Suprapubic skin (tissue), 4 donors: ENCODE data around the gene GALNT2. TPM values are rescaled to one million over a fixed set of nuclear protein-coding genes. Genes with fewer than 3 reads are reported as not detected.

Source experiments
- DNase-seq, 2 donors: peaks; one replicate each; pipeline ENCODE4 v3.0.0-alpha.2; 2019; ENCODE audit warnings: low spot score in 2 of 2
- H3K27ac ChIP-seq: fragments of 200-600 bp; sonication (generic); one replicate; pipeline ENCODE4 v1.5.1; 2019
- H3K27me3 ChIP-seq: fragments of 200-600 bp; sonication (generic); one replicate; pipeline ENCODE4 v1.5.1; 2019
- H3K36me3 ChIP-seq: fragments of 200-600 bp; sonication (generic); one replicate; pipeline ENCODE4 v1.5.1; 2019
- H3K4me1 ChIP-seq: fragments of 200-600 bp; sonication (generic); one replicate; pipeline ENCODE4 v1.5.1; 2019
- H3K4me3 ChIP-seq: fragments of 200-600 bp; sonication (generic); one replicate; pipeline ENCODE4 v1.5.1; 2019; ENCODE audit warnings: mild to moderate bottlenecking
- H3K9me3 ChIP-seq: fragments of 200-600 bp; sonication (generic); one replicate; pipeline ENCODE4 v1.5.1; 2019
- CTCF ChIP-seq, 2 donors: fragments of 200-600 bp in 1 of 2; fragments of 450-650 bp in 1 of 2; sonication (generic) in 1 of 2; IDR thresholded peaks; one replicate each; pipeline ENCODE4 v1.5.1; 2016 to 2019; ENCODE audit warnings: antibody characterized with exemption in 2 of 2, mild to moderate bottlenecking in 1 of 2, moderate library complexity in 1 of 2
- EP300 ChIP-seq: sonication (generic); formaldehyde crosslinking; IDR thresholded peaks from one replicate; pipeline ENCODE4 v1.6.1; 2017; ENCODE audit warnings: antibody characterized with exemption
- POLR2A ChIP-seq, 2 donors: fragments of 450-650 bp; IDR thresholded peaks; one replicate each; pipeline ENCODE4 v1.6.1; 2017; ENCODE audit warnings: antibody characterized with exemption in 2 of 2, mild to moderate bottlenecking in 2 of 2, moderate library complexity in 2 of 2
- POLR2AphosphoS5 ChIP-seq, 3 donors: sonication (generic); formaldehyde crosslinking; IDR thresholded peaks; one replicate each; pipeline ENCODE4 v1.6.1; 2017; ENCODE audit warnings: antibody characterized with exemption in 3 of 3
- WGBS: methylation state at CpG from one replicate; pipeline ENCODE4 v1.1.5; 2018; 5-methylcytosine and 5-hydroxymethylcytosine counted together
- total RNA-seq, 4 donors: library from RNA; depleted of rRNA; stranded (reverse); fragments of >200 nt; gene quantifications; one replicate each; pipeline ENCODE4 v1.1.0, GENCODE V29; 2016

The GALNT2 gene
- total RNA-seq, 4 donors from 2014 or later = 24.1 to 40.2 (median 36.4) TPM

DNA sequence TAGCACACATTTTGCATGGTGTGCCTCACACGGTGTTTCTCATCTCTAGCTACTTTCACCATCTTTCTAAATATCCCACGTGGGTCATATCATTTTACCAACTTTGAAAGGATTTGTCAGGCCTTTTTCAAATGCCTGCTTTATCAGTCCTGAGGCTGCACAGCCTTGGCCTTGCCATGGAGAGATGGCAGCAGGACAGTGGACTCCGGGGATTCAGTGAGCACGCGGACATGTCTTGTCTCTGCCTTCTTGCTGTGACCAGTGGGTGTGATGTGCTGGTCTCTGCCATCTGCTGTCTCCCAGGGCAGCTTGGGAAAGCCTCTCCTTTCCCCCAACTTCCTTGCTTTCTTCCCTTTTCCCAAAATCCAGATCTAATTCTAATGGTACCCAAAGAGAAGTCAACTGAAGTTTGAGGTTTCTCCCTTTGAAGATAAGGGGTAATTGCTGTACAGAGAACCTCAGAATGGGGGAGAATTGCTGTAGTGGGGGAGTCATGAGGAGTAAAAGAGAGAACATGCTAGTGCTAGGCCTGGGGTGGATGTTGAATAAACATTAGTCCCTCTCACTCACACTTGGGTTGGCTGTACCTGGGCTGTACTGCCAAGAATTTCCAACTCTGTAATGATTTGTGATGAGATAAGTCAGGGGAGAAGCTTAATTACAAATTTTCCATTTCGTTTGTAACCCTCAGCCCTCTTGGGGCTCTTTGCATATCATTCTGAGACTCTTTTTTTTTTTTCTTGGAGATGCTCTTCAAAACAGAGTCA is 99.5 kb downstream of the GALNT2 start:
- peaks cover 4% of the 10 kb centered on the region for H3K4me1 ChIP-seq
- WGBS = 86% methylated on average over 6 of the region's 6 CpGs

DNA sequence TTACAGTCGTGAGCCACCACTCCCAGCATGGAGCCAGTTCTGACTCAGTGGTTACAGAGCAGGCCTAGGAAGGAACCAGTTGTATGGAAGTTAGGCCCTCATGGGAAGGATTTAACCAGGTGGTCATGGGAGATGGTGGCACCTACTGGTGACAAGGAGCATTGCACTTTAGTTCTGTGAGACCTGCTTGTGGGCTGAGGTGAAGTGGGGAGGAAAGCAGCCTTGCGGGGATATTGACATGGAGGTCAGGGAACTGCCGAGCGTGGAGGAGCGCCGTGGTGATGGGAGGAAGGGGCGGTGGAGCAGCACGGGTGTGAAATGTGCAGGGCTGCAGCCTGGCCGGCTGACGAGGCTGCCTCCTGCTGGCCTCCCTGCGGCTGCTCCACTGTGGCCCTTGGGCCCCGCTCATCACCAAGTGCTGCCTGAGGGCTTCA is 100.4 kb downstream of the GALNT2 start:
- no peak overlapping the region for H3K27ac ChIP-seq
- H3K36me3 ChIP-seq = no peaks in the 10 kb centered on the region
- no peak for TF ChIP-seq EP300
- peak in 1 of 2 donors; percentile 47 for TF ChIP-seq CTCF (IDR thresholded peaks at IDR 0.05)
- TF ChIP-seq POLR2A (IDR thresholded peaks at IDR 0.05) = no peak
- no peaks in the 10 kb centered on the region for H3K27me3 ChIP-seq
- no peak overlapping the region for H3K4me3 ChIP-seq
- H3K9me3 ChIP-seq = no peaks in the 10 kb centered on the region
- 86% methylated on average over 12 of the region's 12 CpGs for WGBS
- peak in 1 of 2 donors; percentile 72 for DNase-seq
- H3K4me1 ChIP-seq = peaks cover 4% of the 10 kb centered on the region

More for the DNA sequence above, 99.5 kb downstream of the GALNT2 start:
- H3K27me3 ChIP-seq = no peaks in the 10 kb centered on the region
- no peak for DNase-seq
- TF ChIP-seq CTCF (IDR thresholded peaks at IDR 0.05) (no peak), POLR2A (IDR thresholded peaks at IDR 0.05) (no peak), POLR2AphosphoS5 (IDR thresholded peaks at IDR 0.05) (no peak), EP300 (no peak)
- no peak overlapping the region for H3K4me3 ChIP-seq
- no peaks in the 10 kb centered on the region for H3K9me3 ChIP-seq
- no peak overlapping the region for H3K27ac ChIP-seq
- H3K36me3 ChIP-seq = no peaks in the 10 kb centered on the region

DNA sequence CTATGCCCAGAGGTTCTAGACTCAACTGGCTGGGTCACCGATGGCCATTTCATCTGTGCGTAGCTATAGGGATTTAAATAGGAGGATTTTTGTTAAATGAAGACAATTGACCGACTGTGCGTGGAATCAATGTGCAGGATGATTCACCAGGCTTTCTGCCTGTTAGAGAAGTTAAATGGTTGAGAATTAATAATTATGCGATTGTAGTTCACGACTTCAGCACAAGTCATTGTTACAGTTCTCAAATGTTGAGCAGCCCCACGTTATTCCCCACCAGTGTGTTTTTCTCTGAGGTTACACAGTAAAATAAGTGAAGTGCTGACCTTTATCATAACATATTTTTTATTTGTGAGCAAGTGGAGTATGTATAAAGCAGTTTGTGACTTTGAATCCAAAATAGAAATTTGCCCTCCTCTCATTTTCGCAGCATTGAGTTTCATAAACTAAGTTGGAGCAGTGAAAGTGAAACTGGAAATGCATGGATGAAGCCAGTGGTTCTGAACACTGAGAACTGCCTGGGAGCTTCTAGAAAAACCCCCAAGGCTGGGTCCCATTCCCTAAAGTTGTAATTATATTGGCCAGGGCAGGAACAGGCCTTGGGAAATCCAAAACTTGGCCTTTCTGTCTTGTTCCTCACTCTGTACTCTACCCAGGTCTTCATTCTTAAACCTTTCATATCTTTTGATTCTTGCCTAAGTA is 102.6 kb downstream of the GALNT2 start:
- Histone ChIP-seq H3K36me3 (no peaks in the 10 kb centered on the region), H3K4me1 (peaks cover 4% of the 10 kb centered on the region), H3K27me3 (no peaks in the 10 kb centered on the region), H3K27ac (no peak overlapping the region), H3K9me3 (no peaks in the 10 kb centered on the region), H3K4me3 (peak overlapping the region; percentile 13)
- WGBS = 81% methylated on average over 8 of the region's 8 CpGs
- DNase-seq = no peak
- TF ChIP-seq CTCF (IDR thresholded peaks at IDR 0.05) = no peak
- no peak for TF ChIP-seq POLR2A (IDR thresholded peaks at IDR 0.05)
- no peak for TF ChIP-seq POLR2AphosphoS5 (IDR thresholded peaks at IDR 0.05)
- TF ChIP-seq EP300 = no peak

GRCh38 chr1:230170153-230170547 is 103.1 kb downstream of the GALNT2 start:
- peaks cover 4% of the 10 kb centered on the region for H3K4me1 ChIP-seq
- no peak overlapping the region for H3K27ac ChIP-seq
- TF ChIP-seq EP300 (no peak), CTCF (IDR thresholded peaks at IDR 0.05) (no peak)
- DNase-seq = no peak
- no peaks in the 10 kb centered on the region for H3K27me3 ChIP-seq
- H3K9me3 ChIP-seq = no peaks in the 10 kb centered on the region
- H3K4me3 ChIP-seq = peak overlapping the region; percentile 13
- H3K36me3 ChIP-seq = no peaks in the 10 kb centered on the region
- 74% methylated on average over 1 of the region's 1 CpG for WGBS

- no peak overlapping the region for H3K27ac ChIP-seq
- H3K9me3 ChIP-seq = no peaks in the 10 kb centered on the region
- TF ChIP-seq POLR2A (IDR thresholded peaks at IDR 0.05) (no peak), POLR2AphosphoS5 (IDR thresholded peaks at IDR 0.05) (no peak), CTCF (IDR thresholded peaks at IDR 0.05) (no peak), EP300 (no peak)
- H3K36me3 ChIP-seq = no peaks in the 10 kb centered on the region
- H3K27me3 ChIP-seq = no peaks in the 10 kb centered on the region
- DNase-seq = no peak
- H3K4me3 ChIP-seq = no peak overlapping the region
- 89% methylated on average over 2 of the region's 2 CpGs for WGBS
- H3K4me1 ChIP-seq = peaks cover 4% of the 10 kb centered on the region
Observed at GRCh38 chr1:230170622-230171021, 103.6 kb downstream of the GALNT2 start.
